ENCODE measurements around the gene ACSF3.

The ACSF3 gene

DNA sequence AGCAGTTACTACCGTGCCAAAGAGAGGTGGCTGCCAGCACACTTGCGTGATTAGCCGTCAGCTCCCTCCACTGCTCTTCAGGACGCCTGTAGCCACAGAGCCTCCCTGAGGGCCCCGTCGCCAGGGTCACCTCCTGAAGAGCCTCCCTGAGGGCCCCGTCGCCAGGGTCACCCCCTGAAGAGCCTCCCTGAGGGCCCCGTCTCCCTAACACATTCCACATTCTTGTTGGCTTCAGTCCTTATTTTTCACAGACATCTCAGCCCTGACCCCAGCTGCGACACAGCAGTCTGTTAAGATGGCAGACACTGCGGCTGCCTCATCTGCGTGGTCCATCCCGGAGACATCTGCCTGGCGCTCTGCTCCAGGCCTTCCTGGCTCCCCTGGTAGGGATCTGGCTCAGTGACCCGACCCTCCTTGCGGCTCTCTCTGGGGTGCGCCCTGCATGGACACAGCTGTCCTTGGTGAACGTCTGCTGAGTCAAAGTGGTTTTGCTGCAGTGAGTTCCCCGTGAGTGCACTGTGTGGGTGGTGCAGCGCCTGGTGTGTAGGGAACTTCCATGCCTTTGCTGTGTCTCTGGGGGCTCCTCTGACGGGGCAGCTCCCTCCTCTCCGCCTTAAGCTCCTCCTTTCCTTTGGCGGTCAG is 11.4 kb downstream of the ACSF3 start:
- DNase-seq (ENCODE audit: extremely low spot score, insufficient read length, low read depth) (peak; percentile 59), FAIRE-seq (peak; percentile 64)

DNA sequence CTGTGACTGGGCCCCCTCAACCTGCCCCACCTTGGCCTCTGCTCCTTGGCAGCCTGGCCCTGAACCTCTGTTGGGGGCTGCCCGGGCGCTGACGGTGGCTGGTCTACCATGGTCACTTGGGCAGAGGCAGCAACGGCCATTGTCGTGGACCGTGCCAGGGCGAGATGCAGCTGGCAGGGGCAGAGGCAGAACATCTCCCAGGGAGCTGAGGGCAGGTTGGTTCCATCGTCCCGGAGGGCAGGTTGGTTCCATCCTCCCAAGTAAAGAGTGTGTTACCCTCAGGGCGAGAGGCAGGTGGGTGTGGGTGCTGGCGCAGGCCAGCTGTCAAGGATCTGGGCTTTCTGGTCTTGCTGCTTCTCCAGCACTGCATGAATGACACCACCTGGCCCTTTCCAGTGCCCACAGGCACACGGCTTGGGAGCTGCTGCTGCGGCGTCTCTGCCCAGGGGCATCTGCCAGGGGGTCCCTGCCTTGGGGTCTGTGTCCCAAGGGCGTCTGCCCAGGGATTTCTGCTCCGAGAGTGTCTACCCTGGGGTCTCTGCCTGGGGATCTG is 12.0 kb downstream of the ACSF3 start:
- FAIRE-seq: no peak
- no peak for DNase-seq (ENCODE audit: extremely low spot score, insufficient read length, low read depth)

DNA sequence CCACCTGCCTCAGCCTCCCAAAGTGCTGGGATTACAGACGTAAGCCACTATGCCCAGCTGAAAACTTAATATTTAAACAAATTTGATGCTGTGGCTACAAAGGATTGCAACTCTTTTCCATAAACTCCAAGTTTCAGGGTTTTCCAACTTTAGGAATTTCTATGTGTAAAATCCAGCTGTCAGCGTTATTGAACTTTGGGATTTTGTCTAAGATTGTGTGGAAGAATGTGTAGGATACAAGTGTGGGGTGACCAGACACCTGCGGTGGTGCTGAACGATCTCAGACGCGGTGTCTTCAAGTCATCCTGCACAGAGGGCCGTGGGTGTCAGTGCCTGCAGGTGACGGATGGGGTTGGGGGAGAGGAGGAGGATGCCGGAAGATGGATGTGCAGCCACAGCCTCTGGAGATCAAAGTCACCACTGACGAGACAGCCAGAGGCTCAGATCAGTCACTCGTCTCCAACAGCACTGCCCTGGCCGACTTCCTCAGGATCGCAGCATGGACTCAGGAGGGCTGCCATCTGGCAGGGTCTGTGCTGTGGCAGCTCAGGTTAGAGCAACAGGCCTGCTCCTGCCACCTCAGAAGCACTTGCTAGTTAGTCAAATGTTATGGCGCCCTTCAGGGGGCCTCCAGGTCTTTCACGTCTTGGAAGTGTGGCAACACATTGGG is 13.0 kb downstream of the ACSF3 start:
- no peak for FAIRE-seq

DNA sequence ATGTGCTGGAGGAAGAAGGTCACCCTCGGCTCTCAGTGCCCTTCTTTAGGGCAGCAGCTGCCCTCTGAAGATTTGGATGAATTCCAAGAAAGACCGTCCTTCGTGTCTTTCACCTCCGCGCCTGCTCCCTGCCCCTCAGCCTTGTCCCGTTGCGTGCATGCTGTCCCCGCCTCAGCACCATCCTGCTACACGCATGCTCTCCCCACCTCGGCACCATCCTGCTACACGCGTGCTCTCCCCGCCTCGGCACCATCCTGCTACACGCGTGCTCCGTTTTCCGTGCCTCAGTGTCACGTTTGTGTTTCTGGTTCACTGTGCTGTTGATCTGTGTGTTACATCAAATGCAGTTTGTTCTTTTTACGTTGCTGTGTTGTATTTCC is 13.5 kb downstream of the ACSF3 start:
- DNase-seq (ENCODE audit: extremely low spot score, insufficient read length, low read depth): no peak
- no peak for FAIRE-seq

More for the DNA sequence above, 13.0 kb downstream of the ACSF3 start:
- DNase-seq (ENCODE audit: extremely low spot score, insufficient read length, low read depth): no peak

DNA sequence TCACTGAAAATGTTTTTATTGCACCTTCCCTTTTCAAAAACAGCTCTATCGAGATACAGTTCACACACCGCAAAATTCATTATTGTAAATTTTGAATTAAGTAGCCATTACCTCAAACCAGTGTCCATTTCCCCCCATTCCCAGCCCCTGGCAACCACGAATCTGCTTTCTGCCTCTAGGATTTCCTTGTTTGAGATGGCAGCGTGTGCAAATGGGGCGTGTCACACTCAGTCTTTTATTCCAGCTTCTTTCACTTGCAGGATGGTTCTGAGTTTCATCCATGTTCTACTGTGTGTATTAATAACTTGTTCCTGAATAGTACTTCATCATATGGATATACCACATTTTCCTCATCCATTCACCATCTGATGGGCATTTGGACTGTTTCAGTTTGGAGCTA is 14.8 kb downstream of the ACSF3 start:
- DNase-seq (ENCODE audit: extremely low spot score, insufficient read length, low read depth) (no peak), FAIRE-seq (no peak)

DNA sequence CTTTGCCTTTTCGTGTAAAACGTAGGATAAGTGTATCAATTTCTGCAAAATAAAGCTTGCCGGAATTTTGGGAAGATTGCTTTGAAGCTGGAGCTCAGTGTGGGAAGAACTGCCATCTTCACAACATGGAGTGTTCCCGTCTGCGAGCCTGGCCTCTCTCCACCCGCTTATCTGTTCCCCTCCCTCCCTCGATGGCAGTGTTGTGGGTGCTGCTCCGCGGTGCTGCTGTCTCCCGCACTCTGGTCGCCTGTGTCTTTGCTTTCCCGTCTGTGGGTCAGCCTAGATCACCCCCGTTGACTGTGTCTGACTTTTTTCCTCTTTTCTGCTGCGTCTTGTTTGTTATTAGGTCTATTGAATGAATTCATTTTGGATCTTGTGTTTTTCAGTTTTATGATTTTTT is 17.0 kb downstream of the ACSF3 start:
- no peak for FAIRE-seq
- no peak for DNase-seq (ENCODE audit: extremely low spot score, insufficient read length, low read depth)

DNA sequence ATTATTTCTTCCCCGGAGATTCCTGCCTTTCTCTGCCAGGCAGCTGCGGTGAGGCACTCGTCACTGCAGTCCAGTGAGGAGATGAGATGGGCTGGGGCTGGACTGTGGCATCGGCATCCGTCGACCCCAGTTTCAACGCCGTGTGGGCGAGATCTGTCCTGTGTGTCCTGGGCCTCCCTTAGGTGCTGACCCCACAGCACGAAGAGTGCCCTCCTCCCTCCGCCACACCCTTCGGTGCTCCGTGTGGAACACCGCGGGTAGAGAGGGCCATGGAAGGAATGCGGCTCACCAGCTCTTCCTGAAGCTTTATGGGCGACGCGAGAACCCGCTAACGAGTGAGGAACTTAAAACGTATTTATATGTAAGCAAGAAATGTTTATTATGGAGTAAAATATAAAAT is 17.6 kb downstream of the ACSF3 start:
- FAIRE-seq (no peak), DNase-seq (ENCODE audit: extremely low spot score, insufficient read length, low read depth) (no peak)

DNA sequence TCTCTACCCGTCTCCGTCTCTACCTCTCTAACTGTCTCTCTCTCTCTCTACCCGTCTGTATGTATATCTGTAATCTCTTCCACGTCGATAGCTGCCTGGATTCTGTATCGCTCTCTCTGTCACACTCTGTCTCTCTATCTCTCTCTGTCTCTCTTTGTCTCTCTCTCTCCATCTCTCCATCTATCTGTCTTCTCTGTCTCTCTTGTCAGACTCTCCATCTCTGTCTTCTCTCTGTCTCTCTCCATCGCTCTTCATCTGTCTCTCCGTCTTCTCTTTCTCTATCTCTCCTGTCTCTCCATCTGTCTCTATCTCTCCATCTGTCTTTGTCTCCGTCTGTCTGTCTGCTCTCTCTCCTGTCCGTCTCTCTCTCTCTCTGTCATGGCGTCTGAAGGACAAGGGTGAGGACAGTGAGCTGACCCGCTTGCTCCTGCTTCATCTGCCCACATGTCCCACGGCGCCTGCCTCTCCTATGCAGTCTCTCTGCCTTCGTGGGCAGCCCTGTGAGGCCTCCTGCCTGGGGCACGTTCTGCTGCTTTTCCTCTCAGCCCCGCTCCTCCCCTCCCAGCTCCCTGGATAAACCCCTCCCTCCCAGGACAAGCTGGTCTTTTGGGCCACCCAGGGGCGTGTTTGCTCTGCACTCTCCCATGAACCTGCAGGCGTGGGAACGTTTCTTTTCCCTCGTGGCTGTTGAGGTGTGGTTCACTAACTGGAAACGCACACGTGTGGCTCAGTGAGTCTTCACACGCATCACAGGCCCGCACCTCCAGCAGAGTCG is 18.9 kb downstream of the ACSF3 start:
- no peak for FAIRE-seq
- DNase-seq (ENCODE audit: extremely low spot score, insufficient read length, low read depth): no peak

DNA sequence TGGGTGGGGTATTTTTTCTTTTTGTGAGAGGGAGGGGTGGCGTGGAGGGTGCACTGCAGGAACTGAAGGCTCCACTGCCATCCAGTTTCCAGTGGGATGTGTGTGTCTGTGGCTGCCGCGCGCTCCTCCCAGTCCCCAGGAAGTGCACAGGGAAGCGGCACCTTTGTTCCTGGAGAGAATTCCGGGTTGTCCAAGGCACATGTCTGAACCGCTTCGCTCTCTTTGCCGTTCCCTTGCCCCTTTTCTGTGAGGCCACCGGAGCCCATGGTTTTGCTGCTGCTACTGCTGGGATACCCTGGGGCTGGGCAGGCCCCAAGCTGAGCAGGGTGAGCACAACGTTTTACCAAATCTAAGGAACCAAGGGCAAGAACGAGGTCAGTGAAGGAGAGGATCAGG is 19.5 kb downstream of the ACSF3 start:
- FAIRE-seq: no peak

DNA sequence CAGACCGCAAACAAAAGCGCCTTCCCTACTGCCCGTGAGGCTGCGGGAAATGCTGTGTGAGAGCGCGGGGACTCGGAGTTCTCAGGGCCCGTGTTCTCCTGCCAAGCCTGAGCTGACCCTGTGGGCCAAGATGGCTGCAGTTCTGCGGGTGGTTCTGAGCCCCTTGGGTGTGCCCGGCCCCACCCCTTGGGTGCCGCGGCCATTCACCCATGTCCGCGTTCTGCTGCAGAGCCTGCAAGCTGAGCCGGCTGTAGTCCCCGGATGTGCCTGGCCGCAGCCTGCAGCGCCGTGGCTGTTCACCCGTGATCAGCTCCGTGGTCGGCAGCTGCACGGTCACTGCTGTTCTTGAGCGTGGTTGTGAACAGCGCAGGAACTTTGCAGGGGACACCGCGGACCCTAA is 20.0 kb downstream of the ACSF3 start:
- DNase-seq (ENCODE audit: extremely low spot score, insufficient read length, low read depth) (no peak), FAIRE-seq (peak; percentile 54)

More for the DNA sequence above, 19.5 kb downstream of the ACSF3 start:
- DNase-seq (ENCODE audit: extremely low spot score, insufficient read length, low read depth): no peak

DNA sequence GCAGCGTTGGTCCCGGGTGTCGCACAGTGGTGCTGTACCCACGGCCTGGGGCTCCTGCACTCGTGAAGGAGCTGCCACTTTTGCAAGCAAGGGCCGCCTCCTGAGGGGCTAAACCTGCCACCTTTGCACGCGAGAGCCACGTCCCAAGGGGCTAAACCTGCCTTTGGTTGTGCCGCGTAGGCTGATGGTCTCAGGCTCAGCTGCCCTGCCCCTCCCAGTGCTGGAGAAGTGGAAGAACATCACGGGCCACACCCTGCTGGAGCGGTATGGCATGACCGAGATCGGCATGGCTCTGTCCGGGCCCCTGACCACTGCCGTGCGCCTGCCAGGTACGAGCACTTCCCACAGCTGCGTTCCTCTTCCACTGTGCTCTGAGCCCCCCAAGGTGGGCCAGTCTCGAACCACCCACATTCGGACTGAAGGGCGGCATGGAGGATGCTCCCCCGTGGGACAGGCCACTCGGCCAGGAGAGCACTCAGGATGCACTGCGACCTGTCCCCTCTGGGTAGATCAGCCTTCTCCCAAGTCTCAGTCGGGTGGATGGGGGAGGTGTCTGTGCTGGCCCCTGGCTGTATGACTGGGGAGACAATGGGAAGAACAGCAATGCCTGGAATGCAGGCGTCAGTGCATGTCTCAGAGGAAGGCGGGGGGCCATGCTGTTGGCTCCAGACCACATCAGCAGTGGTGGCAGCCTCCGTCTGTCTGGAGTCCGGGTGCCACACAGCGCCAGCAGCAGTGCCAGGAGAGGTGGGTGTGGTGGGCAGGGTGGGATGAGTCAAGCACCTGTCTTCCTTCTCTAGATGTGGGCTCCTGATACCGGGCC is 20.7 kb downstream of the ACSF3 start:
- FAIRE-seq: peak; percentile 56
- DNase-seq (ENCODE audit: extremely low spot score, insufficient read length, low read depth): no peak

DNA sequence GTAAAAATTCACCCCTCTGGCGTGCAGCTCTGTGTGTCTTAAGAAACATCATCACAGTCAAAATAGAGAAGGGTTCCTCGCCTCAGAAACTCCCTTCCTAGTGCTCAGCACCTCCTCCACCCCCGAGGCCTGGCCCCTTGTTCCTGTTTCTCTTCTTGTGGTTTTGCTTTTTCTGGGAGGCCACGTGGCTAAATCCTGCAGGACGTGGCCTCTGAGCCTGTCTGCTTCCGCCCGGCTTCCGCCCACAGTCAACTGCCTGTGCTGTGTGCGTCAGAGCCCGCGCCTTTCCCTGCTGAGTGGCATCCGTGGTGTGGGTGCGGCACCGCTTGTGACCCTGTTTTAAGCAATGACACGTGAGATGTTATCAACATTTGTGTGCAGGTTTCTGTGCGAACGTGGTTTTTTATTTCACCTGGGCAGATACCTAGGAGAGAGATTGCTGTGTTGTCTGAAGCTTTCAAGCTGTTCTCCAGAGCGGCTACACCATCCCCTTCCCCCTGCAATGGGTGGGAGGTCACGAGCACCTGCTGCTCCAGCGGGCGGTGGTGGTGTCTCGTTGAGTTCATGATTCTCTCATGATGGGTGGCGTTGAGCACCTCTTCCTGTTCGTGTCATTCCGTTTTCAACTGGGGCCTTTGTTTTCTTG is 21.7 kb downstream of the ACSF3 start:
- peak; percentile 99 for FAIRE-seq

DNA sequence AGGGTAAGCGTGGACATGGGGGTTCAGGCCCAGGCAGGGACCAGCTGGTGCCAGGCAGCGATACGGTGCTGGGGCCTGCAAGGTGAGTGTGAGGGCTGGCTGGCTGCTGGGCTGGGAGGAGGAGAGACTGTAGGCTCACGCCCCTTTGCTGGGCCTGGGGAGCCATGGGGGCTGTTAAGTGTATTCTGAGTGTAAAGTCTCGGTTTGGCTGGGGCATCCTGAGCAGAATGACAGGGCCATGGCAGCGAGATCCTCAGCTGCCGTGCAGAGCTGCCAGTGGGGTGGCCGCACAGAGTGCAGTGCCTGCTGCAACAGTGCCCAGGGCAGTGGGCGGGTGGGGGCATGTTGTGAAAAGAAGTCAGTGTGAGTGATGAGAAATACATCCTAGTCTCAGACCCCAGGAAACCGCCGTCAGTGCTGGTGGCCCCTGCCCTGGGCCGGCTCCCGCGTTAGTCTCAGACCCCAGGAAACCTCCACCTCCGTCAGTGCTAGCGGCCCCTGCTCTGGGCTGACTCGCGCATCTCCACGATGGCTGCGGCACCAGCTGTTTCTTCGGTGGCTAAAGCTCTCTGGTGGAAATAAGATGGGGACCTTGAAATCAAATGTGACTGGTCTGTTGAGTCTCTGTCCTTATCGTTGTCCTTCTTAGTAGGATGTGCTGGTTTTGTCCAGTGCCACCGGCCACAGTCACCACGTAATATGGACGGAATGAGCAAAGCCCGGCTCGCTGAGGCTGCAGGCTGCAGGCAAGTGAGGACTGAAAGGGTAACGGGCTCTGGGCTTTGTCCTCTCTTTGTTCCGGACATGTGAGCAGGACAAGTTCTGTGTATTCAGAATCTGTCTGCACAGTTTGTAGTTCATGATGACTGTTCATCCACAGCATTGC is 22.9 kb downstream of the ACSF3 start:
- FAIRE-seq: no peak
- no peak for DNase-seq (ENCODE audit: extremely low spot score, insufficient read length, low read depth)

More for the DNA sequence above, 21.7 kb downstream of the ACSF3 start:
- peak; percentile 76 for DNase-seq (ENCODE audit: extremely low spot score, insufficient read length, low read depth)

DNA sequence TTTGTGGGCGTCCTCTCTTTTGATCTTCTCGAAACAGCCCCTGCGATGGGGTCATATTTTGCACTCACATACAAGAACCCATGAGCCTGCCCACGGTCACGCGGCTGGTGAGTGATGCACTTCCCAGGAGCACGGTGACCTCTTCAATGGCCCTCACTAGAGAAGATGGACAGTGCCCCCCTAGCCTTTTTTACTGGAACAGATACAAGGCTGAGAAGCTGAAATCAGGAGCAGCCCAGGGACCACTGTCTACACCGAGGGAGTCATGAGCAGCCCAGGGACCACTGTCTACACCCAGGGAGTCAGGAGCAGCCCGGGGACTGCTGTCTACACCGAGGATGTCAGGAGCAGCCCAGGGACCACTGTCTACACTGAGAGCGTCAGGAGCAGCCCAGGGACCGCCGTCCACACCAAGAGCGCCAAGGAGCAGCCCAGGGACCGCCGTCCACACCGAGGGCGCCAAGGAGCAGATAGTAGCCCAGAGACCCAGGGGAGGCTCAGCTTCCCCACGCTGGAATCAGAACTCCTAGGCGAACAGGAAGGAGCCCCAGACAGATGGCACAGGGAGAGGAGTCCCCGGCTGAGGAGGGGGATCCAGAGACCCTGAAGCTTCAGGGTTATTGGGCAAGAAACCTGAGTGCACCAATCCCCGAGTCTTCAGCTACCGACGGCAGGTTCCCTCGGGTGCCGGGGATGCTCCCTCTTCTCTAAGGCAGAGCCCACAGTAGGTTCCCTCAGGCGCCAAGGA is 23.7 kb downstream of the ACSF3 start:
- FAIRE-seq (no peak), DNase-seq (ENCODE audit: extremely low spot score, insufficient read length, low read depth) (no peak)

DNA sequence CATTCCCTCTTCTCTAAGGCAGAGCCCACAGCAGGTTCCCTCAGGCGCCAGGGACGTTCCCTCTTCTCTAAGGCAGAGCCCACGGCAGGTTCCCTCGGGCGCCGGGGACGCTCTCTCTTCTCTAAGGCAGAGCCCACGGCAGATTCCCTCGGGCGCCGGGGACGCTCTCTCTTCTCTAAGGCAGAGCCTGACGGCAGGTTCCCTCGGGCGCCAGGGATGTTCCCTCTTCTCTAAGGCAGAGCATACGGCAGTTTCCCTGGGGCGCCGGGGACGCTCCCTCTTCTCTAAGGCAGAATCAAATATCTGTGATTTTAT is 24.3 kb downstream of the ACSF3 start:
- DNase-seq (ENCODE audit: extremely low spot score, insufficient read length, low read depth): no peak
- no peak for FAIRE-seq

DNA sequence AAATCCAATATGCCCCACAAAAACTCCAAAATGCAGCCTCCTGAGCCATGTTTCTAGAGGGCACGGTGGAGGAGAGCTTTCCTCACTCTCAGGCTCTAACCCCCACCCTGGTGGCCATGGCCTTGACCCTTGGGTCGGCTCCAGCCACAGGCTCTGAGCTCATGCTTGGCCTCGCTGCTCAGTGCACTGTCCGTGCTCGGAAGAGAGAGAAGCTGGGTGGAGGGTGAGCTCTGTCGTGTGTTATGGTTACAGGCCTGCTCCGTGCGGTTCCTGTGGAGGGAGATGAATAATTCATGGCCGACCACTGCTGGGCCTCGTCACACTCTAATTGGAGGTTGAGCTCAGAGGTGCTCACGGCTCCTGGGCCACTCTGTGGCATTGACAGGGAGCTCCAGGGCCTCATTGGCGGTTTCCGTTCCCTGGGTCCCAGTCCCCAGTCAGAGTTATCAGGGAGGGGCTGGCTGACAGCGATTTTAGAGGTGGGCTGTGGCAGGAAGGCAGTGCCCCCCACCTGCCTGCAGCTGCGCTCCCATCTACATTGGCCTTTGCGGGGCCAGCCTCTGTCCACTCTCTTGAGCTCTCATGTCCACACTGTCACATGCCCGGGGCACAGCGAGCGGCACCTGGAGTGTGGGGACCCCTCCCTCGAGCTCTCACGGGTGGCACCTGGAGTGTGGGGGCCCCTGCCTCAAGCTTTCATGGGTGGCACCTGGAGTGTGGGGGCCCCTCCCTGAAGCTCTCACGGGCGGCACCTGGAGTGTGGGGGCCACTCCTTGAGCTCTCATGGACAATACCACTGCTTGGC is 24.9 kb downstream of the ACSF3 start:
- FAIRE-seq (no peak), DNase-seq (ENCODE audit: extremely low spot score, insufficient read length, low read depth) (no peak)

DNA sequence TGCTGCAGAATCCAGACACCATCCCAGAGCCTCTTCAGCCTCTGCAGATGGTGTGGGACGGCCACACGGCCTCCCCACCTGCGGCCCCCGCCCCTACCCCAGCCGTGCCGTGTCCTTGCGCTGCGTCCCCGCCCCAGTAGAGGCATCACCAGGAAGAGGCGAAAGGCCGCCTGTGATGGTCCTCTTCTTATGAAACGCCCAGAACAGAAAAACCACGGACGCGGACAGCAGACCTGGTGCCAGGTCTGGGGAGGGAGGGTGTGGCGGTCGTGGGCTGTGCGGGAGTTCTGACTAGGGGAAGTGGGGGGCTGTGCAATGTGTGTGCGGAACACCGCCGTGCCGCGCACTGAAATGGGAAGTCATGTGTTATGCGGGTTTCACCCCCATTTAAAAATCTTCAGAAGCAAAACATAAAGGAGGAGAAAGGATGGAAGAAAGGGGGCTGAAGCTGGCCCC is 25.5 kb downstream of the ACSF3 start:
- no peak for FAIRE-seq
- DNase-seq (ENCODE audit: extremely low spot score, insufficient read length, low read depth): no peak
